Stimulated activated CD8-positive, alpha-beta memory T cell treated with anti-CD3 and anti-CD28 coated beads, Interleukin-12 subunit alpha, Interleukin-12 subunit beta, amount 100 ng/mL, for 1 hour (primary cell): Measurements from ENCODE around the gene GPR176.

Experiments used
- DNase-seq: peaks from one replicate; pipeline ENCODE4 v3.0.0-alpha.2; 2020; ENCODE audit warnings: low read depth

GPR176 gene

GRCh38 chr15:39782441-39783138 is 137.5 kb downstream of the GPR176 start, which contains the start of gene FSIP1:
TSS of gene FSIP1 (minus strand) at chr15:39782841. CDS start at chr15:39776524, 6,317 bp downstream.
- DNase-seq = peak; percentile 89

- no peak for DNase-seq
Measured at GRCh38 chr15:39781967-39782302, 138.1 kb downstream of the GPR176 start.

GRCh38 chr15:39781147-39781966 is 138.7 kb downstream of the GPR176 start:
- no peak for DNase-seq

GRCh38 chr15:39778021-39778420 is 142.0 kb downstream of the GPR176 start:
- DNase-seq = no peak

GRCh38 chr15:39777496-39777895 is 142.6 kb downstream of the GPR176 start:
- DNase-seq = no peak

- DNase-seq = no peak
Measured at GRCh38 chr15:39776068-39776467, 144.0 kb downstream of the GPR176 start.

DNA sequence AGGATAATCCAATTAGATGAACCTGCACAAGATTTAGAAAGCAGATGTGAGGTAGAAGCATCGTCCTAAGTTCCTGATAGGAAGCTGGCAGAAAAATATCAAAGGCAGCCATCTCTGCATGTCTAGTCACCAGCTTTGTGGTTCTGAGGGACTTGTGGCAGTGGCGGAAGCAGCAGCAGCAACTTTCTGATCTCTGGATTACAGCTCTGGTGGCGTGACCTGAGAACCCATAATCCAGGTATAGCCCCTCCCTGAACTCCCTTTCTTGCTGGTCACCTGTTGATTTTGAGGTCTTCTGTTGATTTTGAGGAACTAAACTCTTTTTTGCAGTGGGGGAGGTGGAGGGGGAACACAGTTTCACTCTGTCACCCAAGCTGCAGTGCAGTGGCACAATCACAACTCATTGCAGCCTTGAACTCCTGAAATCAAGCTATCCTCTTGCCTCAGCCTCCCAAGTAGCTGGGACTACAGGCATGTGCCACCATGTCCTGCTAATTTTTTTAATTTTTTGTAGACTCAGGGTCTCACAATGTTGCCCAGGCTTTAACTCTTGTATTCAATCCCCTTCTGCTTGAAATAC is 145.3 kb downstream of the GPR176 start:
- no peak for DNase-seq

DNA sequence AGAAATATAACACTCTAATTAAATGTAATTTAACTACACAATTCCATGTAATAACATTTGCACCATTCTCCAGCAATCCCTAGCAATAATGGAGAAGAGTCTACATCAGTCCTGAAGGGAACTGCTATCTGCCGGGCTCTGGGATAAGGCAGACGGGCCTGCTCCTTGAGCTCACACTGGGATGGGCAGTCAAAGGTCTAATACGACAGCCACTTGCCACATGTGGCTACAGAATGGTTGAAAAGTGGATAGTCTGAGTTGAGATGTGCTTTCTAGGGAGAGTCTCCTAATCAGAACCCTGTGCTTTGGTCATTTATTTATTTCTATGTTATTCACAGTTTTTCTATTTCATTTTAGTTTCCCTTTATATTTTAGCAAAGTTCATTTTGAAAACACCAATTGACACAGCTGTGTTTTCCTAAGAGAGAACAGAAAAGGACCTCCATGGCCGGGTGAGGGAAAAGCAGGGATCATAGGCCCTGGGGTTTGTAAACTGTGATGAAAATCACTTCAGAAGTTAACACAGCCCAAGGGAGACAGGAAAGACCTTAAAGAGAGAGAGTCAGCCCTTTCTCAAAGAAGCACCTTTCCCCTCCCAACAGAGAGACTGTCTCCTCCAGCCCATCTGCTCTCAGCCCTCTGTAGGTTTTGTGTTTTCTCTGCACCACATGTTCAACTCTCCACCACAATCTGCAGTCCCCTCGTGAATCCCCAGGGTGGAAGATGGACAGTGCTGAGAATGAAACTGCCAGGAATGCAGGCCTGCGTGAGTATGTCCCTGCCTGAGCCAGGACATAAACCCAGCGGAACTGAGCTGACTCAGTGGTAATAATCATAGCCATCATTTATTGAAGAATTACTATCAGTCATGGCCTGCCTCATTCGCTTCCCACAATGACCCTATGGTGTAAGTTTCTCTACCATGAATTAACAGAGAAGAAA is 149.0 kb downstream of the GPR176 start:
- no peak for DNase-seq

DNA sequence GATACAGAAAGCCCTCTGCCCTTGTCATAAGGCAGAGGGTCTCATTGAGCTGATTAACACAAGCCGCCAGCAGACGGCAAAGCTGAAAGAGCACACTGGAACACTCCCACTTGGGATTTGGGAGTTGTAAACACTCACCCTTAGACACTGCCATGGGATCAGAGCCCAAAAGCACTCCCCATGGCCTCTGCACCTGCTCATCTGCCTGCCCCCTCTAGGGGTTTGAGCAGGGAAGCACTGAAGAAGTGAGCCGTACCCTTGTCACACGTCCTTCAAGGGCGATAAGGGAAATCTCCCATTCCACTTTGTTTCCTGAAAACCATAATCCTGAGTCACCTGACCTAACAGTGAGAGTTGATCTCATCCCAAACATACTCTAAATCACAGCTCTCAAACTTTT is 152.1 kb downstream of the GPR176 start:
- DNase-seq = no peak

DNA sequence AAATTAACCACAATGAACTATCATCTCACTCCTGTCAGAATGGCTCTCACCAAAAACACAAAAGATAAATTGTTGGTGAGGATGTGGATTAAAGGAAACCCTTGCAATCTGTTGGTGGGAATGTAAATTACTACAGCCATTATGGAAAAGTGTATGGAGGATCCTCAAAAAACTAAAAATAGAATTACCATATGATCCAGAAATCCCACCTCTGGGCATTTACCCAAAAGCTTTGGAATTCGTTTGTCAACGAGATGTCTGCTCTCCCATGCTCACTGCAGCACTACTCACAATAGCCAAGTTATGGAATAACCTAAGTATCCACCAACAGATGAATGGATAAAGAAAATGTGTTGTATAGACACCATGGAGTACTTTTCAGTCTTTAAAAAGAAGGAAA is 159.1 kb downstream of the GPR176 start:
- no peak for DNase-seq

DNA sequence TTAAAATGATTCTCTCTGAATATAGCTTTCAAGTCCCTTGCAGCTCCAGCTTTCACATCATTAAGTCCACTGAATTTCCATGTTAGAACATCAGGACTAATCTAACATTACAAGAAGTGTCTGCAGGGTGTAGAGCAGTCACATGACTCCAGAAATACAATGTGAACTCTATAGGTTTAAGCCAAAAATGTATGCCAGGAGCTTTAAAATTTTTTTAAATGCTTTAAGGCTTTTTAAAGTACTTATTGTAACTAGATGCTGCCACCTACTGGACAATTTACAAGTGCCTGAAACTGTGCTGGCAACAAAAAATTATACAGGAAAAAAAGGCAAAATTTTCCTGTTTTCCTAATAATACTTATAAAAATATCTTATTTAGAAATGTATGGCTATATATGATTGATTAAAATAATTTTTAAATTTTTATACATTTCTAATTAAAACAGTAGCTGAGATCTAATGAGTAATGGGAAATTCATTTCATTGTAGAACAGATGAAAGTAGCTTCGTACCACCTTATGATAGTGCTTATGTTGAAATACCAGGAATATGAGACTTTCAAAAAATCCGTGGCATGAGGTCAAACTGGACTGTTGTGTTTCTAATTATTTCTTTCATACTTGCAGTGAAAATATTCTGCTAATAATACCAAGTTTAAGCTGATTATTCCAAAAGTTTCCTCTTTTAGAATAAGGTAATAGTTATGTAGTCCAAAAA is 163.1 kb downstream of the GPR176 start:
- DNase-seq = no peak

DNA sequence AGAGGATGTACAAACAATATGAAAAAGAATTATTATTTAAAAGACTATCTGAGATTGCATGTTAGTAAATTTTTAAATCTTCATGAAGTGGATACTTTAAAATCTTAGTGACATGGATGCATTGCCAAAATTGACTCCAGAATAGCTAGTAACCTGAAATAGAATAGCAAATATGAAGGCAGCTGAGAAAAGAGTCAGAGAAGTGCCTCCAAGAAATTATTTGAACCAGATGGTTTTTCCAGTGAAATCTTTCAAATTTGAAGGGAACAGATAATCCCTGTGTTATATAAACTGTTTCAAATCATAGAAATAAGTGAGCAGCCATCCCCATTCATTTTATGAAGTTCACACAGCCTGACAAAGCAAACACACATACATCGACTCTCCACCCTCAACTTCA is 167.1 kb downstream of the GPR176 start:
- DNase-seq = no peak

DNA sequence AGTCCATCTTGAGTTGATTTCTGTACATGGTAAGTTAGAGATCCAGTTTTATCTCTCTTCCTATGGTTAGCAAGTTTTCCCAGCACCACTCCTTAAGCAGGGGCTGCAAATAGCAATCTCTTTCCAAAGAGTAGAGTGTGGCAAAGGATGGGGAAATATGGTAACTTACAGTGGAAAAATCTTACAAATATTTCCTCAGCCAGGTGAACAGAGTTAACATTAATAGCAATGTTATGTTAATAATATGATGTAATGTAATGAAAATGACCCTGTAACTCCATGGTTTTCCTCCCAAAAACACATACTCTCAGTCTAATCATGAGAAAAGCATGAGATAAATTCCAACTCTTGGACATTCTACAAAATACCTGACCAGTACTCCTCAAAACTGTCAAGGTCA is 167.8 kb downstream of the GPR176 start:
- DNase-seq = no peak
